Dermis microvascular lymphatic vessel endothelial cell (primary cell): ENCODE results near the gene SLC35F1. TPM values are rescaled to one million over a fixed set of nuclear protein-coding genes. Genes with fewer than 3 reads are reported as not detected.
"Not testable (repeated sequence)": the region's sequence is repeated elsewhere in the genome, so short reads cannot be mapped to it uniquely, and the experiment has no call there.

ENCODE experiments used
- DNase-seq, 2 donors: peaks; one replicate each; pipeline versions ENCODE4 v3.0.0 to v3.0.0-alpha.2; 2010; ENCODE audit warnings: low read depth in 2 of 2
- total RNA-seq: library from RNA; depleted of rRNA; stranded (reverse); fragments of >200 nt; gene quantifications from 2 replicates; pipeline ENCODE4 v1.2.1, GENCODE V29; 2014

Gene SLC35F1
- under 0.01 TPM in 1 of 2 replicates, not detected in the other for total RNA-seq

DNA sequence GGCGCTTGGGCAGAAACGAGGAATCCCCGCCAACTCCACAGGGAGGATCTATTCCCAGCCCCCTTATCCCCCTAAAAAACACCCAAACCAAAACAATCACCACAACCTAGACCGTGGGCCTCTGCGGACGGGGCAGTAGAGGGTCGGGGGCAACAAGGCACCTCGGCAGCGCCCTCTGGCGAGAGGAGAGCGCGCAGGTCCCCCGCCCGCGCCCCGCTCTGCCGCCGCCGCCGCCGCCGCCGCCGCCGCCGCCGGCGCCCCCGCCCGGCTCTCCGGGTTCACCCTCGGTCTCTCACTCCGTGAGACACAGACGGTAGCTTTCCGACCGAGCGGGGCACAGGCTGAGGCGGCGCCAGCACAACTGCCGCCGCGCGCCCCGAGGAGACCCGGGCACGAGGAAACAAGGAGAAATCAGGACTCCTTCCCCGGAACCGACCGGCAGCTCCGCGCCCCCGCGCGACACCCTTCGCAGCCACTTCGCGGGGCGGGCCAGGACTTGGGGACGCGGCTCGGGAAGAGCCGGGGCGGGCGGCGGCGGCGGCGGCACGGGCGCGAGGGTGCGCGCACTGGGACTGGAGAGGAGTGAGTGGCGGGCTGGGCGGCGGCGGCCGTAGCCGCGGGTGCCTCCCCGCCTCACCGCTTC, at the start of gene SLC35F1:
SLC35F1 (plus strand) TSS at position 307 of the 643 bp plus-strand sequence.
- peak in 1 of 2 donors; percentile 46 for DNase-seq

DNA sequence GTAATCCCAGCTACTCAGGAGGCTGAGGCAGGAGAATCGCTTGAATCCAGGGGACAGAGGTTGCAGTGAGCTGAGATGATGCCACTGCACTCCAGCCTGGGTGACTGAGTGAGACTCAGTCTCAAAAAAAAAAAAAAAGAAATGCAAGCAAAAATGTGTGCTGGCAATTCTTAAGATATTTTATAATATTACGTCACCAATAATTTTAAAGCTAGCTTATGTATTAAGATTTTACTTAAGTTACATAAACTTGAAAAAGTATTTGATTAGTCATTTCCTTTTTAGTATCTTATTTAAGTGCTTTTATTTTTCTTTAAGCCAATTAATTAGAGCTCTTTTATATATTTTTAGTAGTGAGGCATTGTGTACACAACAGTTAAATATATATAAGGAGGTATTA, 48.5 kb upstream of the SLC35F1 start:
- not testable (repeated sequence) for DNase-seq

DNA sequence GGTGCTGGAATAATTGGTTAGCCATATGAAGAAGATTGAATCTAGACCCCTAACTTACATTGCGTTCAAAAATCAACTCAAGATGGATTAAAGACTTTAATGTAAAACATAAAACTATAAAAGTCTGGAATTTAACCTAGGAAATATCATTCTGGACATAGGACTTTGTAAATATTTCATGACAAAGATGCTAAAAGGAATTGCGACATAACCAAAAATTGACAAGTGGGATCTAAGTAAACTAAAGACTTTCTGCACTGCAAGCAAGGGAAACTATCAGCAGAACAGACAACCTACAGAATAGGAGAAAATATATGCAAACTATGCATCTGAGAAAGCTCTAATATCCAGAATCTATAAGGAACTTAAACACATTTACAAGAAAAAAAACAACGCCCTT, 45.5 kb upstream of the SLC35F1 start:
- DNase-seq = no peak

DNA sequence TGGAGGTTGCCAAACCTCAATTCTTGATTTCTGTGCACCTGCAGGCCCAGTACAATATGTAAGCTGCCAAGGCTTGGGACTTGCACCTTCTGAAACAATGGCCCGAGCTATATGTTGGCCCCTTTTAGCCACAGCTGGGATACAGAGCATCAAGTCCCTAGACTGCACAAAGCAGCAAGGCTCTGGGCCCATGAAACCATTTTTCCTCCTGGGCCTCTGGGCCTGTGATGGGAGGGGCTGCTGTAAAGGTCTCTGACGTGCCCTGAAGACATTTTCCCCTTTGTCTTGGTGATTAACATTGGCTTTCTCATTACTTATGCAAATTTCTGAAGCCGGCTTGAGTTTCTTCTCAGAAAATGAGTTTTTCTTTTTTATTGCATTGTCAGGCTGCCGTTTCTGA, 40.5 kb upstream of the SLC35F1 start:
- no peak for DNase-seq

DNA sequence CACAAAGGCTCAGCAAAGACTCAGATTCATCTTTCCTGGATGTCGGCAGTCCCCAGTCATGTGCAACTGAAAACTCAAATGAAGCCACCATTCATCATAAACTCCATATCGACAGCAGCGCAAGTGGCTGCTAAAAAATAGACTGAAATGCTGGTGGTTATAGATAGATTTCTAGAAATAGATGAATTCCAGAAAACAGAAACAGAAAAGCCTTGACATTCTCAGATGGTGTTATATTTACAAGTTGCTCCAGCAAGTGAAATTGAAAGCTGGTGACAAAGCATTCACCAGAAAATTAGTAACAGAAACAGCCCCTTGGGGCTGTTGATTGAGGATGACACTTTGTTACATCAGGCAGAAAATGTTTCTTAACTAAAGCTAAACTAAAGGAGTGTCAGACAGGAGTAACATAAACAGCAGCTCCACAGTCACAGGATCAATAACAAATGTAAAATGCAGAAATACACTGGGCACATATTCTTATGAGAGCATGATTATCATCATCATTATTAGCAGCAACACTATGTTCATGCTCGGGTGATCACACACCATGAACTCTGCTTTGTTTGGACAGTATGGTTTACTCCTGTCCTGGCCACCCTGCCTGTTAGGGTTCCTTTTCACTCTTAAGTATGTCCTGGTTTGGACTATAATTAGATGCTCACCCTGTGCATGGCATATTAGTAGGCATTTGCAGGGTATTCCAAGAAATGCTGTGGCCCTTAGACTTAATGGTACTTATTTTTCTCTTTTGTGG, 36.4 kb upstream of the SLC35F1 start:
- no peak for DNase-seq

DNA sequence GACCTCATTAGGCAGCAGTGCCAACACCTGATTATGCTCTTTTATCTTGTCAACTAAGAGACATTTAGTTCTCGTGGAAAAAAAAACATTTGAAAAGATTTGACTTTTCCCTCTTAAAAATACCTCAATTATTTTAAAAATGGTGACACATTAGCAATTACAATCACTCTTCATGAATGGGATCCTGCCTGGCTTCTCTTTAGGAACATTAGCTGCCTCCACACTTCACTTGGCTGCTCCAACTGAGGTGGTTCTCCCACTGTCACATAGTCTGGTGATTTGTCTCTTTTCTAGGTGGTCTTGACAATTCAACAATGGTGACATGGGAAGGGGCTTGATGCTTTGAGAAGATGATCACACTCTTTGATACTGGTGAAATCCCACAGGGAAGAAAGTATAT, 26.2 kb upstream of the SLC35F1 start:
- DNase-seq = no peak

DNA sequence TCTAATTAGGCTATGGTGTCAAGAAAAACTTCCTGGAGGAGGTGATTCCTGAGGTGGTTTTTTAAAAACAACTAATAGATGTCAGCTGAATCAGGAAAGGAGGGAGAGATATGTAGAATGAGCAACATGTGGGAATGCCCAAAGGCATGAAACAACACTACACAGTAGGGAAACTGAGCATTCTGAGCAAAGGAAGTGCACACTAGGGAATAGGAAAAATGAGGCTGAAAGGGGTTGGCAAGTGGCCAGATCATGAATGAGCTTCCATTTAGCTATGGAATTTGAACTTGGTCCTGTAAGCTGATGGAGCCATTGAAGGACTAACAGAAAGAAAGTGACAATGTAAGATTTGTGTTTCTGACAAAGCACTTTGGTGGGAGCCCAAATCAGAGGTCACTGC, 16.9 kb upstream of the SLC35F1 start:
- DNase-seq = no peak

DNA sequence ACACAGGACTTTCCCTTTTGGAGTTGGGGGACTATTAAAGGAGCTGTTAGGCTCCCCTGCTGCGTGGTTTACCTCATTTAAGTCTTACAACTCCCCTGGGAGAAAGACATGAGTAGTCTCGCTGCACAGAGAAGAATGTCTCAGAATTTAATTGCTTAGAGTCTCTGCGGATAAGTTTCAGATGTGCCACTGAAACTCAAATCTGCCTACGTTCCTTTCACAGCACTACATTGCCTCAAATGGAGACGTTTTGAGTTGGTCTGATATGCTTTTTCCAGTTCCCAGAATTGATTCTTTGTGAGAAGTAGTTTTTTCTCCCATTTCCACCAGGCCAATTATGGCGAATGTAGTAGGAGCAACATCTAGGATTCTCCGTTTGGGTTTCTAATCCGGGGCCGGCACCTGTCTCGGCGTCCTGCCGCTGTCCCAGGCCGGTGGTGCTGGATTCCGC, 532 bp upstream of the SLC35F1 start:
- DNase-seq = no peak

DNA sequence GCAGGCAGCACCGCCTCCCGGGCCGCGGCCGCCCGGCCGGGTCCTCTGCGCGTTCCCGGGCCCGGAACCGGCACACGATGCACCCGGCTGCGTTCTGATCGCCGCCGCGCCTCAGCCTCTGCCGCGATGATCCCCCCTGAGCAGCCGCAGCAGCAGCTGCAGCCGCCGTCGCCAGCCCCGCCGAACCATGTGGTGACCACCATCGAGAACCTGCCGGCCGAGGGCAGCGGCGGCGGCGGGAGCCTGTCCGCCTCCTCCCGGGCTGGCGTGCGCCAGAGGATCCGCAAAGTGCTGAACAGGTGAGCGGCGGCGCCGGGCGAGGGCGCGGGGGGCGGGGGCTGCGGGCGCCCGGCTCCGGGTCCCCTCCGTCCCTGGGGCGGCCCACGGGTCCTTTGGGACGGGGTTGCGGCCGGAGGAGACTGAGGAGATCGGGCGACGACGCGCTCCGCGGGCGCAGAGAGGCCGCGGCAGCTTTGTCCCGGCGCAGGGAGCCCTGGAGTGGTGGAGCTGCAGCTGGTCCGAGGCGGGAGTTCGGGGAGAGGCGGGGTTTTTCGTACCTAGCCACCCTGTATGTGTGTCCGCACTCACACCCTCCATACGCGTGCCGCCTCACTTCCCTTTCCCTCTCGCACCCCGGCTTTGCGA, 659 bp downstream of the SLC35F1 start:
- peak in 1 of 2 donors; percentile 5 for DNase-seq

DNA sequence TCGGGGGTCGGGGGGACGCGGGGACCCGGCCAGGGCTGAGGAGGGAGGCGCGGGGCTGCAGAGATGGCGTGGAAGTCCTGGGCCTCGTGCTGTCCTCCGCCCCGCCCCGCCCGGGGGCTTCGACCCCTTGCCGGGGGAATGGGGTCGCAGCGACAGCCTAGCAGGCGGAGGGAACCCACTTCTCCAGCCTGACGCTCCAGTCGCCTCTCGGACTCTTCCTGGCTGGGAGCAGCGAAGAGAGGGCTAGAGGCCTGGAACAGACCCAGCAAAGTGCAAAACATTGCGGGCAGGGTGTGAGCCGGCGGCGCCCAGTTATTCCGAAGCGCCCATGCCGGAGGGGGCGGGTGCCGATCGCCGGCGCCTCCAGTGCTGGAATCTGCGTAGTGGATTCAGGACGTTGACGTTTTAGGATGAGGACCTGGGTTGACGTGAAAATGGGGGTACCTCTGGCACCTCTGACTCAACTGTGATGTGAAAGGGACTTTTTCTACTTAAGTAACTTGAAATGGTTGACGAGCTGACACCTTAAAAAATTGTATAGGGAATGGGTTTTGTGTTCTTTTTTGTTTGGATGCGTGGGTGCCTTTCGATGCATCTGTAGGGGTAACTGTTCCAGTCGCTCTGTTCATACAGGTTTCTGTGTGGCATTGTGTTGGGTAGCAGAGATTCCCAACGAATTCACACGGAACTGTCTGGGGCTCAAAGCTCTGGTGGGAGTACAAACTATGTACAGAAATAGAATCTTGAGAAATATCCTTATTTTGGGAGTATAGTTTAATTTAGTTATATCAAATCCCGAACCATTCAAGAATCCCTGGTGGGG, 1.4 kb downstream of the SLC35F1 start:
- no peak for DNase-seq

DNA sequence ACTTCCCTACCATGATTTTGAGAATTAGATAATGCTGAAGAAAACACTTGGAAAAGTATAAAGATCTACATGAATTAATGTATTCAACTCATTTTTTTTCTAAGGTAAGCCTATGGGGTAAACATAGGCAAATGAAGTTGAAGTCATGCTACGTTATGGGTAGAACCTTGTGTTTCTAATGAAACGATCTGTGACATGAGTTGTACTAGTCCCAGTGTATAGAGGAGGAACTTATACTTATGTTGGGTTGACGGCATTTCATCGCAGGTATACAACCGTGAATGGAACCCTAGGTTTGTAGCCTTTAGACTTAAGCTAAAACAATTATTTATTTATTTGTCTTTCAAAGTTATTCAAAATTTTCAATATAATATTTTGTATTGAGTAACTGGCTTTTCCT, 2.6 kb downstream of the SLC35F1 start:
- DNase-seq = no peak

DNA sequence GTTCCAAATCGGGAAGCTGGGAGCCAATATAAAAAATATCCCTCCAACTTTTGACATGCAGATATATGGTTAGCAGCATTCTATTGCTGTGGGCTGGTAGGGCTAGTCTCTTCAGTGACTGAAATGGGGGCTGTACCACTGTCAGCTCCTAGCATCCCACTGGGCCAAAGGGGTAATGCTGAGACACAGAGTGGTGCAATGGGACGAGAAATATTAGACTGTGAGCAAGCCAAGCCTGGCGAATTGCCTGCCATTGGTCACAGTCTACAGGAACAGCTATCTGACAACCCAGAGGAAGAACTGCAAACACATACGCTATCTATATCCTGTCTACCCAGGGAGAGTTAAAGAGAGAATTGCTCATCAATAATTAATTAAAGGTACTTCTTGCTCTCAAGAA, 3.5 kb downstream of the SLC35F1 start:
- DNase-seq = no peak

DNA sequence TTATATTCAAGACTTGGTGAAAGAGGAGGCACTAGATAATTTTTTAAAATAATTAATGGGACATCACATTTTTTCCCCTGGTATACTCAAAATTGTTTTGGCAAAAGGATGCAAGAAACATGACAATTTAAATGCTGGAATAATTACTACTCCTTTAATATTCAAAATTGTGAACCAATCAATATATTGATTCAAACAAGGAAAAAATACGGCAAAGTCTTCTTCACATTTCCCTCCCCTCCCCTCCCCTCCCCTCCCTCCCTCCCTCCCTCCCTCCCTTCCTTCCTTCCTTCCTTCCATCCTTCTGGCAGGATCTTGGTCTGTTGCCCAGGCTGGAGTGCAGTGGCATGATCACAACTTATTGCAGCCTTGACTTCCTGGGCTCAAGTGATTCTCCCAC, 4.1 kb downstream of the SLC35F1 start:
- DNase-seq = no peak

DNA sequence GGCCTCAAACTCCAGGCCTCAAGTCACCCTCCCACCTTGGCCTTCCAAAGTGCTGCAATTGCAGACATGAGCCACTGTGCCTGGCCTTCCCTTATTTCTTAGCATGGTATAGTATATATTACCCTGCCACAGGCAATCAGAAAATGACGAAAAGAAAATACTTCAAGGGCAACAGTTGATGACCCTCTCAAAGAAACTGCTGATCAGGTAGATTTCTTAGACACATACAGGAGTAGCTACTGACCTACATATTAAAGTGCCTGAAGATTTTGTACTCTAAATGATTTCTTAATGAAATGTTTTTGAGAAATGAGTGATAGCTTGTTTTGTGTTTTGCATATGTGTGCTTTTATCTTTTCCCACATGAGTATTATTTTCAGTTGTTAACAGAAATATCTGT, 4.6 kb downstream of the SLC35F1 start:
- no peak for DNase-seq

DNA sequence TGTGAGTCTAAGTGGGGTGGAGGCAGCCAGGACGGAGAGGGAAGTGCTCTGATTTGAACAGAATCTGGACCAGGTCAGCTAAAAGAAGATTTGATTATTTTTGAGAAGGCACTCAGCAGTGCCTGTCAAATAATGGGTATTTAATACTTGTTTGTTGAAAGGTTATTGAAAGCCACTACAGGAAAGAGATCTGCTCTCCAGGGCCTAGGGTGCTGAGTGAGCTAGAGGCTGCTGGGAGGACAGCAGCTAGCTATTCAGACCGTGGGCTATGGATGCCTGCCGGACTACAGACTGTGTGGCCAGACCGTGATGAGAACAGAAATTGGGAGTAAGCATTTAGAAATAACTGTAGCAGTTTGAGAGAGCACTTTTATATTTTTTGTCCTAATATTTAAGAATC, 8.8 kb downstream of the SLC35F1 start:
- no peak for DNase-seq

DNA sequence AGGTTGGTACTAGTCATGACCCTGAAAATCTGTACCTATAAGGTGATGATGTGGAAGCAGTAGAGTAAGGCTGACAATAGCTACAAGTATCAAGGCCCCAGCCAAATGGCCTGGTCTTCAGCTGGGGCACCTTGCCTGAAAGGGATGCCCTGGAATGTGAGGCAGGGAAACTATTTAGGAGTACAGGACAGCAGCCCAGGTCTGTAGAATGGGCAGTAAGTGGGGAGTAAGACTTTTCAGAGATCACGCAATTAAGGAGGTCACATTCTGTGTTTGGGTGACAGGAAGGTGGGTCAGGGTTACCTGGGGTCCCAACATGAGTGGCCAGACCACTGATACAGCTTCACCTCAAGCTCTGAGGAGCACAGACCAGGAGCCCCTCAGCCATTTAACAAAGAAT, 9.4 kb downstream of the SLC35F1 start:
- no peak for DNase-seq

DNA sequence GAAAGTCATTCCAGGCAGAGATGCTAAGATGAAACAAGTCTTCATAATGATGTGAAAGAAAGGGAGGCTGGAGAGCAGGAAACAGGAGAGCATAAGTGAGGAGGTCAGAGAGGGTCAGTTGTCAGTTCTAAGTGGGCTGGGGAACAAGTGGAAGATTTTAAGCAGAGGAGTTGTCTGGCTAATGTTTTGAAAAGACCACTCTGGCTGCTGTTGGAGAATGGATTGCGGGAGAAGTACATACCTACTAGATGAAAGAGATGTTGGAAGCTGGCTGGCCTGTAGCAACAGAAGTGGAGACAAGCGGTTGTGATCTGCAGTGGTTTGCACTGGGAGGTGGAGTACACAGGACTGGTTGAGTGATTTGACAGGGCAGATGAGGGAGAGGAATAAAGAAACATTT, 10.1 kb downstream of the SLC35F1 start:
- DNase-seq = no peak

DNA sequence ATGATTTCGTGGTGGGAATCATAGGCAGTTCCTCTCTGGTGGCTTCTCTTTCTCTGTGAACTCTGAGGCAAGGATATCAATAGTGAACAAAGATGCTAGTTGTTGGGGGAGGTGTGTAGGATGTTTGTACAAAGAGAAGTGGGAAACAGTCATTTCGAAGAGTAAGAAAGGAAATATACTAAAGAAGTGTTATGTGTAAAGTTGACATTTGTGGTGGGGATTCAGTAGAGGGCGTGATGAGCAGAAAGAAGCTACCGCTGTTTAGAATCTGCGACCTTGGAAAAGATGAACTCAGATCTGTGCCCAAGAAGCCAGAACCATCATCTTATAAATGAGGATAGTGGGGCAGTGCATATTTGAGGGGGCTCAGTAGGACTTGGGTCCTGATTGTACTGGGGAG, 11.4 kb downstream of the SLC35F1 start:
- DNase-seq = no peak

DNA sequence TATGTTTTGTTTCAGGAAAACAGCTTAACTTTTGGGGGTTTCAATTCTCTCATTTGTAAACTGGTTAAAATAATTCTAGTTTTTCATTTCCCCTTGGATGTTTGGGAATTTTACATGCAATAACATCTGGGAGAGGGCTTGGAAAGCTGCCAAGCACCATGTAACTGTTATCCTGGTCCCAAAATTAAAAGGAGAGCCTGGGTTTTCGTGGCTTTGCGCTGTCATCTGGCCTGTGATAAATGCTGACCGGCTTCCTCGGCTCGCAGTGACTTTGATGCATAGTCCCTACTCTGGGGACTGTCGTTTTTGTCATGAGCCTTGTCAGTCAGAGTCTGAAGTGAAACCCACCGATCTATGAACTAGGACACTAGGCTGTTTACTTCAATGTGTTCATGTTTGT, 12.2 kb downstream of the SLC35F1 start:
- no peak for DNase-seq

DNA sequence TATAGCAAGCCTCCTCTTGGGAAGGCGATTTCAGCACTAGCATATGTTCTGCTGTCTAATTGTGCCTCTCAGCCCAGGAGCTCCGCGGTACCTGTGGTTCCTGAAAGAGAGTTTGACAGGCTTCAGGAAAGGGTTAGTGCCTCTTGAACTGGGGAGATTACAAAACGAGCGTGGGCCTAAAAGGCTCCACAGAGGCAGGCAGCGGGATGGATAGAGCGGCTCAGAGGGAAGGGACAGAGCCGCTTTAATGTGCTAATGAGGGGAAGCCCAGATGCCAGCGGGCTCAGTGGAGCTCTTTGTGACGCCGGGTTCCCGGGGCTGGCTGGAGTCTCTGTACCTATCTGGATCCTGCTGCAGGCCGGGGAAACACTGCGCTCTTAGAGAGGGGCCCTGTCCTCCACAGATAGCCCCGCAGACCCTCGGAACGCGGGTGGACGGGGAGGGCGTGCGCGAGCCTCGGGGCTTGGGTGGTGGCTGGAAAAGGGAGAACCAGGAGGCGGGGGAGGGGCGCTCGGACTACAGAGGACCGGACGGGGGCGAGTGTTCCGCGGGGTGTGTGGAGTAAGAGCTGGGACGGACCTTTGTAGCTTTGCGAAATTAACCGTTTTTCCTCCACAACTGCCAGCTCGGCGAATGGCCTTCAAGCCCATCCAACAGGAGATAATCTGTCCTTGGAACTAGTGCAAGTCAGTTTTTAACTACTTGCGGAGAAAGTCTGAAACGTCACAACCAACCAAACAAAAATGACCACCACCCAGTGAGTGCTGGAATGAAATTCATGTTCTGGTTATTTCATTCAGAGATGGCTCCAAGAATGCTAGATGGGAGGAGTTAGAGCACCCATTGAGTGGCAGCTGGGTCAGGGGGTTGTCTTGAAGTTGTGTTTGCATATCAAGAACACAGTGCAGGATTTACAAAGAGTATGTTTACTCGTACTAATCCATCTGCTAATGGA, 13.0 kb downstream of the SLC35F1 start:
- no peak for DNase-seq

DNA sequence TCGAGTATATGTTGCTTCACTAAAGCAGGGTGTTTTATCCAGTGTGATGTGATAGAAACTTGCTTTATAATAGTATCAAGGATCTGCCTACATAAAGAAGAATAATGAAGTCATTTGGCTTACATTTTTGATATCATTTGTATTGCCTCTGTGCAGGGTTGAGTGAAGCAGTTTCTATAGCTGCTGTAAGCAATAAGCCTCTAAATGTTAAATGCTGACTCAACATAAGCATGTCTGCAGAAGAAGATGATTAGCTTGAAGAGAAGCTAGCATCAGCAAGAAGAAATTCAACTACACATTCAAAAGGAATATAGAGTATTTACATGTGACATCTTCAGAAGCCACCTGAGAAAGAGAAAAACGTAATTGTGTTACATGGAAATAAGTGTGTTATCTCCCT, 17.6 kb downstream of the SLC35F1 start:
- no peak for DNase-seq
